Measurements from ENCODE around the gene EHHADH.

The EHHADH gene

DNA sequence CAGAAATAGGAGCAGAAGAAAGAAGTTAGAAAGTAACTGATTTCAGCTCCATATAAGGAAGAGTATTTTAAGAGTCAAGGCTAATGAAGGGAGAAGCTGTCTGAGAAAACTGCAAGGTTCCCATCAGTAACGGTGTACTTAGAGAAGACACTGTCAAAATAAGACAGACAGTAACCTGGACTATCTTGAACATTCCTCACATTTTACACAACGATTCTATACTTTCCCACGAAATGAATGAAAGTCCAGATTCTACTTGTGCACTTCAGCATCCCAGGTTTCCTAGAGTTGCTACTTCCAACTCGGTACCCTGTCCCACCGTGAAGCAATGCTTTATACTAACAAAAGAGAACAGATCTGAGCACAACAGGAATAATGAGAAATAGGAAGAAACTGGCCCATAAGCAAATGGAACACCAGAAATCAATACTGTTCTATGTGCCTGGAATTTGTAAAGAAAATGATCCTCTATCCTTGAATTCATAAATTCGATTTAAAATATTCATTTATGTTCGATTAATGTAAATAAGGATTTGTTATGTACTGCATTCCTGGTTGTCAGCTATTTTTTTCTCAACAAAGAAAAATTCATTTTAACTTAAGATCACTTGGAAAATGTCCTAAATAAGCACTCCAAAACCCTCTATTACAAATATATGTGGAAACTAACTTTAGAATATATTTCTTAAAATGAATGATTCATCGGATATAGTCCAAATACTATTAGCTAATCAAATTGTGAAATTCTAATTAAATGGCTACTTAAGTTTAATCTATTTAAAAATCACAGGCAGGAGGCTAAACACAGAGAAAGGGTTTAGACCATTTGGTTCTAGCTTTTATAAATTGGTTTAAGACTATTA, 102.5 kb downstream of the EHHADH start:
- DNase-seq (ENCODE audit: low read depth in 4 of 4, low spot score in 1 of 4), result no peak

DNA sequence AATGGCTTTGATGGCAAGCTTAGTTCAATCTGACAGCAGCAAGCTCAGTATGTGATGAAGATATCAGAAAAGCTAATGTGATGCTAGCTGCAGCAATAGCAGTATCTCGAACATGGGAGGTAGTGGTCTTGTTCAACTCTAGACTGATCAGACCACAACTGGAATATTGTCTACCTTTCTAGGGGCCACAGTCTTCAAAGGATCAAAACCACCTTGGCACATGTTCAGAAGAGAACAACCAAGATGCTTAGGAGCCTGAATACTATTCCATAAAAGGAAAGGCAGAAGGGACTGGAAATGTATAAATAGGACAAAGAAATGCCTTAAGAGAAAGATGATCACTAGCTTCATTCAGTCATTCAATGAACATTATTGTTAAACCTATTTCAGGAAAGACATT, 103.3 kb downstream of the EHHADH start:
- DNase-seq (ENCODE audit: low read depth in 4 of 4, low spot score in 1 of 4), result no peak

DNA sequence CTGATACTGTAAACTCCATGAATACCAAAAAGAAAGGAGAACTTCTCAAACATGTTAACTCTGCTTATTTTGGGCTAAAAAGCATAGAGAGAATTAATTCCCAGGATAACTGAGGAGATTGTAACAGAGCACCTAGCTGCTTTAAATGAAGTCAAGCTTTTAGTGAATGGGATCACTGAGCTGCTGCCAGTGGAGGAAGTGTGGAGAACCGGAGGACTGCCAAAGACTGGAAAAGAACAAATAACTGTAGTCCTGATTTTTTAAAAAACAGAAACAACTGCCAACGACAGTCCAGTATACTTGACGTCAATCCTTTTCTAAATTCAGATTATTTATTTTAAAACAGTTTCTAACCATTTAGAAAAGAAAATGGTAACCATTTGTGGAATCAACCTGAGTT, 104.3 kb downstream of the EHHADH start:
- no peak for DNase-seq (ENCODE audit: low read depth in 4 of 4, low spot score in 1 of 4)

DNA sequence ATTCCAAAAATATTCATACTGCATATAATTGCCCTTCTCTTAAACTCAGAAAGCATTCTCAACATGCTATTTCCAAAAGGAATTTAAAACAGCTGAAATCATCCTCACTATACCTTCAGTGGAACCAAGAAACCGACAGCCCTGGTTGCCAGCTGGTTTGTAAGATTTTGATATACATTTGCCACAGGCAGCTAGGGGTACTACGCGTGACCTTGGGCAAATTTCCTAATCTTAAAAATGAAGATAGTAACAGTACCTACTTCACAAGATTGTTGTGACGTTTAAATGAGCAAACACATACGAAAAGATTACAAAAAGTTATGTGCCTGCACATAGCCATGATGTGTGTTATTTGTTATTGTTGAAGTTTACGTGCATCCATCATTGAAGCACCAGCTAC, 108.3 kb downstream of the EHHADH start:
- DNase-seq (ENCODE audit: low read depth in 4 of 4, low spot score in 1 of 4), result no peak

DNA sequence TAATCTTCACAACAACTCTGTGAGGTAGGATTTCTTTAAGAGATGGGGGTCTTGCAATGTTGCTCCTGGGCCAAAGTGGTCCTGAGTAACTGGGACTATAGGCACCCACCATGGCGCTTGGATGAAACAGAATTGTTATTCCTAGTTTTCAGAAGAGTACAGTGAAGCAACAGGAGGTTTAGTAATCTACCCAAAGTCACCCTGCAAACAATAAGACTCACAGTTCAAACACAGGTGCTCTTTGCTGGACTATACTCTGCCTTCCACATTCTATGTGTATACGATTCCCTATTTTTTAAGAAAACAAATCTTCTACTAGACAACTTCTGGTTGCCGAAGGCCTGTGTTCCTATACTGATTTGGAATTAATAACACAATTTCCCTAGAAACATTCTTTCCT, 109.1 kb downstream of the EHHADH start:
- no peak for DNase-seq (ENCODE audit: low read depth in 4 of 4, low spot score in 1 of 4)

All from stimulated activated CD4-positive, alpha-beta T cell treated with anti-CD3 and anti-CD28 coated beads, Interleukin-1b, Interleukin-23, amount 100 ng/mL, for 24 hours (primary cell).